ENCODE measurements around the gene COPG1.

GRCh38 chr3:129304146-129304961 lies 54.9 kb downstream of the COPG1 start:
- TF ChIP-seq CTCF (IDR thresholded peaks at IDR 0.05) (no peak), POLR2A (IDR thresholded peaks at IDR 0.05) (no peak)
